Endothelial cell of umbilical vein (primary cell): ENCODE results near the gene PTGER3.

Experiments used
- CTCF ChIP-seq, 2 donors: IDR thresholded peaks; 1 replicate in 1 of 2; 2 replicates in 1 of 2; pipeline ENCODE4 v1.5.1; 2011; ENCODE audit warnings: low read length in 2 of 2, mild to moderate bottlenecking in 2 of 2, moderate library complexity in 2 of 2, control low read depth in 1 of 2, inconsistent platforms in 1 of 2, low read depth in 1 of 2; ENCODE audit not compliant: insufficient read depth in 1 of 2; ENCODE audit errors: extremely low read depth in 1 of 2
- FOS ChIP-seq: IDR thresholded peaks from 2 replicates; pipeline ENCODE4 v1.6.1; 2011; ENCODE audit warnings: mild to moderate bottlenecking, low read length, moderate library complexity, borderline replicate concordance; ENCODE audit not compliant: insufficient read depth
- MYC ChIP-seq: IDR thresholded peaks from one replicate; pipeline ENCODE4 v1.6.1; 2011; ENCODE audit warnings: mild to moderate bottlenecking, low read depth, low read length

DNA sequence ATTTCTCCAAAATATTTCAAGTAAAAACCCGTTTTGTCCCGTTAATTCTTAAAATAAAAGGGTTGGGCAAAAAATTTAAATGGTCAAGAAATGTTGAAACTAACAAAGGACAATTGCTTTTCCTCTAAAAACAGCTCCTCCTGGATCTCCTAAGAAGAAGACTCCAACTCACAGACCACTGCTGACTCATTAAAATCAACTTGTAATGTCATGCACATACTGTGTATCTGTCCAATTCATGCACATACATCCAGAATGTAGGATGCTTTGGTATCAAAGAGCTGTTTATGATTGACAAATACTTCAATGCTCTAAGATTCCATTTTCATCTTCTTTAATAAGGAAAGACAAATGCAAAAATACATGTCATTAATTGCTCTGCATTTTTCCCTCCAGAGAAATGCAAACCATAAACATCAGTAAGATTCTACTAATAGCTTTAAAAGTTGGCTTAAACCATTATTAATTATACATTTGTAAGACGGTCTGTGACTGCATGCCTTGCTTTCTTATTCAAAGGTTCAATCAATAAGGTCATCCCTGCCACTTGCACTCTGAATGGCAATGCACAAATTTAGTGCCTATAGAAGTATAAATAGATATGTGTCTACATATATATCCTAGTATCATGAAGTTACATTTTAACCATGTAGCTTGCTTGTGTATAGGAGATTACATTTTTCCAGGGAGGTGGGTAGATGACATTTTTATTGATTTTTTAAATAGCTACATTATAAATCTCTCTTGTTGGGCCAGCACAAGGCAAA is 44.7 kb downstream of the PTGER3 start:
- TF ChIP-seq CTCF (IDR thresholded peaks at IDR 0.05; ENCODE audit: extremely low read depth in 1 of 2, insufficient read depth in 1 of 2, low read depth in 1 of 2, low read length in 2 of 2): no peak
- TF ChIP-seq FOS: no peak
- no peak for TF ChIP-seq MYC
